IMR-90 (cell line): Measurements from ENCODE around the gene TNFAIP8L1. TPM values are rescaled to one million over a fixed set of nuclear protein-coding genes. Genes with fewer than 3 reads are reported as not detected.

ENCODE experiments used
- ATAC-seq: fragments of 200-7000 bp; cut with Tn5 transposase; 2 replicates; pipeline ENCODE4 v1.9.1; 2020; ENCODE audit warnings: low read depth, mild to moderate bottlenecking, moderate library complexity
- BruUV-seq: library from RNA; stranded (reverse); fragments of 400-500 nt; replicated peaks from 2 replicates; lab custom pipeline; 2021; lab: Mats Ljungman, UMichigan
- CTCF ChIA-PET: fragments of 300-600 bp; formaldehyde crosslinking; extraction: SDS; loops from one replicate; lab custom pipeline; 2021; ENCODE audit warnings: antibody characterized with exemption; lab: Yijun Ruan, JAX
- POLR2A ChIA-PET: fragments of 300-600 bp; sonication (Branson Sonifier 250); formaldehyde crosslinking; loops from one replicate; lab custom pipeline; 2022; ENCODE audit warnings: antibody characterized with exemption; ENCODE audit not compliant: unreplicated experiment; lab: Charles Lee
- DNase-seq: peaks from one replicate; pipeline ENCODE4 v3.0.0; 2013
- H2AFZ ChIP-seq: replicated peaks from 2 replicates; pipeline ENCODE3; 2013; ENCODE audit warnings: low read length, mild to moderate bottlenecking; ENCODE audit not compliant: poor library complexity
- H2AK5ac ChIP-seq: 2 replicates; pipeline ENCODE4 v1.6.1; 2013; ENCODE audit warnings: low read depth, low read length, inconsistent platforms
- H2AK9ac ChIP-seq: replicated peaks from 2 replicates; pipeline ENCODE3; 2013; ENCODE audit warnings: mild to moderate bottlenecking, low read depth, low read length, moderate library complexity; ENCODE audit not compliant: poor library complexity
- H2BK120ac ChIP-seq: 2 replicates; pipeline ENCODE4 v1.6.1; 2013; ENCODE audit warnings: low read depth, low read length, inconsistent platforms
- H2BK15ac ChIP-seq: 3 replicates; pipeline ENCODE4 v1.6.1; 2013; ENCODE audit warnings: low read depth, low read length, inconsistent platforms
- H2BK20ac ChIP-seq: 2 replicates; pipeline ENCODE4 v1.6.1; 2013; ENCODE audit warnings: low read depth, mild to moderate bottlenecking, inconsistent platforms, low read length, moderate library complexity
- H2BK5ac ChIP-seq: 2 replicates; pipeline ENCODE4 v1.6.1; 2013; ENCODE audit warnings: mild to moderate bottlenecking, low read depth, low read length, inconsistent platforms; ENCODE audit not compliant: poor library complexity, severe bottlenecking
- H3K14ac ChIP-seq: replicated peaks from 2 replicates; pipeline ENCODE4 v1.6.1; 2013; ENCODE audit warnings: low read depth, low read length, inconsistent platforms
- H3K18ac ChIP-seq: 2 replicates; pipeline ENCODE4 v1.6.1; 2013; ENCODE audit warnings: low read depth, low read length, control low read depth
- H3K23ac ChIP-seq: 2 replicates; pipeline ENCODE4 v1.6.1; 2013; ENCODE audit warnings: low read depth, low read length, inconsistent platforms
- H3K27ac ChIP-seq: 2 replicates; pipeline ENCODE4 v1.5.1; 2013; ENCODE audit warnings: mild to moderate bottlenecking, control low read depth, low read length; ENCODE audit not compliant: insufficient read depth
- H3K27me3 ChIP-seq: 2 replicates; pipeline ENCODE4 v1.6.1; 2013; ENCODE audit warnings: low read length; ENCODE audit not compliant: control insufficient read depth, insufficient read depth
- H3K36me3 ChIP-seq: 2 replicates; pipeline ENCODE4 v1.6.1; 2013; ENCODE audit warnings: low read length, mixed read lengths; ENCODE audit not compliant: control insufficient read depth, insufficient read depth
- H3K4ac ChIP-seq: 2 replicates; pipeline ENCODE4 v1.6.1; 2013; ENCODE audit warnings: low read depth, low read length, inconsistent platforms
- H3K4me1 ChIP-seq: 2 replicates; pipeline ENCODE4 v1.6.1; 2013; ENCODE audit warnings: low read length, mixed read lengths; ENCODE audit not compliant: control insufficient read depth, insufficient read depth
- H3K4me2 ChIP-seq: 2 replicates; pipeline ENCODE4 v1.6.1; 2013; ENCODE audit warnings: low read depth, mild to moderate bottlenecking, control low read depth, low read length, moderate library complexity
- H3K4me3 ChIP-seq: 2 replicates; pipeline ENCODE4 v1.5.1; 2013; ENCODE audit warnings: low read depth, mild to moderate bottlenecking, control low read depth, low read length, moderate library complexity; ENCODE audit not compliant: insufficient read depth
- H3K56ac ChIP-seq: 2 replicates; pipeline ENCODE4 v1.6.1; 2013; ENCODE audit warnings: low read length, inconsistent platforms; ENCODE audit not compliant: insufficient read depth; ENCODE audit errors: extremely low read depth
- H3K79me1 ChIP-seq, 2 experiments: 2 replicates each; pipeline ENCODE4 v1.6.1; 2013; ENCODE audit warnings: low read length in 2 of 2, inconsistent platforms in 1 of 2, low read depth in 1 of 2
- H3K9ac ChIP-seq: 2 replicates; pipeline ENCODE4 v1.6.1; 2013; ENCODE audit warnings: low read depth, low read length, control low read depth
- H3K9me1 ChIP-seq: 2 replicates; pipeline ENCODE4 v1.6.1; 2013; ENCODE audit warnings: low read length, inconsistent platforms; ENCODE audit not compliant: insufficient read depth
- H3K9me3 ChIP-seq: 2 replicates; pipeline ENCODE4 v1.6.1; 2013; ENCODE audit warnings: low read length; ENCODE audit not compliant: control insufficient read depth, insufficient read depth
- H4K20me1 ChIP-seq: 2 replicates; pipeline ENCODE4 v1.6.1; 2013; ENCODE audit warnings: low read length, inconsistent platforms; ENCODE audit not compliant: insufficient read depth
- H4K5ac ChIP-seq: 2 replicates; pipeline ENCODE4 v1.6.1; 2013; ENCODE audit warnings: mild to moderate bottlenecking, low read depth, low read length, control low read depth
- H4K8ac ChIP-seq, 2 experiments: 2 replicates each; pipeline ENCODE4 v1.6.1; 2013; ENCODE audit warnings: low read depth in 2 of 2, low read length in 2 of 2, control low read depth in 1 of 2, inconsistent platforms in 1 of 2
- H4K91ac ChIP-seq: 2 replicates; pipeline ENCODE4 v1.6.1; 2013; ENCODE audit warnings: low read depth, low read length, inconsistent platforms; ENCODE audit not compliant: insufficient read depth
- BHLHE40 ChIP-seq: fragments of 150-350 bp; IDR thresholded peaks from 2 replicates; pipeline ENCODE4 v1.6.1; 2016; ENCODE audit warnings: mild to moderate bottlenecking, low read depth, low read length
- CHD1 ChIP-seq: IDR thresholded peaks from 2 replicates; pipeline ENCODE4 v1.6.1; 2012; ENCODE audit warnings: low read depth, low read length, improper control_type of control experiment
- MAZ ChIP-seq: IDR thresholded peaks from 2 replicates; pipeline ENCODE4 v1.6.1; 2012; ENCODE audit warnings: low read depth, mild to moderate bottlenecking, low read length, improper control_type of control experiment, moderate library complexity, borderline replicate concordance
- POLR2A ChIP-seq: IDR thresholded peaks from 2 replicates; pipeline ENCODE4 v1.6.1; 2012; ENCODE audit warnings: mild to moderate bottlenecking, low read depth, low read length
- RCOR1 ChIP-seq: IDR thresholded peaks from 2 replicates; pipeline ENCODE4 v1.6.1; 2012; ENCODE audit warnings: mild to moderate bottlenecking, low read length, improper control_type of control experiment; ENCODE audit not compliant: insufficient replicate concordance
- SMC3 ChIP-seq: fragments of 150-350 bp; IDR thresholded peaks from 2 replicates; pipeline ENCODE4 v1.6.1; 2016; ENCODE audit warnings: low read depth, mild to moderate bottlenecking, antibody characterized with exemption, low read length, moderate library complexity
- WGBS, 2 experiments: methylation state at CpG; one replicate each; pipeline versions ENCODE4 v1.1.5 to v1.1.7; 2013; ENCODE audit warnings: missing lambda C conversion rate in 2 of 2; ENCODE audit not compliant: insufficient read length in 1 of 2; ENCODE audit errors: extremely low coverage in 2 of 2; 5-methylcytosine and 5-hydroxymethylcytosine counted together
- dilution Hi-C: fragments of 300-500 bp; cut with HindIII; formaldehyde crosslinking; loops from one replicate; pipeline ENCODE4 v1.14.3; 2018; ENCODE audit warnings: low sequenced_read_pairs; ENCODE audit not compliant: unreplicated experiment
- in situ Hi-C: fragments of 300-500 bp; cut with MboI; formaldehyde crosslinking; loops from 3 replicates; pipeline ENCODE4 v1.14.3; 2019; ENCODE audit warnings: low sequenced_read_pairs, inconsistent platforms, mixed read lengths
- intact Hi-C: fragments of 100-400 bp; cut with micrococcal nuclease; formaldehyde crosslinking; loops from 2 replicates; pipeline ENCODE4 v1.10.0; 2022
- polyA plus RNA-seq, 3 experiments: library from polyadenylated mRNA; depleted of rRNA; stranded (reverse); fragments of >200 nt; gene quantifications; 2 replicates each; pipeline ENCODE4 v1.2.3, GENCODE V29; 2012; ENCODE audit warnings: low replicate concordance in 1 of 3
- total RNA-seq: library from RNA; depleted of rRNA; stranded (reverse); fragments of >200 nt; gene quantifications from 2 replicates; pipeline ENCODE4 v1.2.3, GENCODE V29; 2012
- TF ChIP-seq, protein P1 (sequence below): conservative IDR thresholded peaks from 2 replicates; pipeline ENCODE4 v1.5.1; 2012; ENCODE audit warnings: mild to moderate bottlenecking, low read depth, low read length, improper control_type of control experiment
- TF ChIP-seq, protein P2 (sequence below): fragments of 150-350 bp; IDR thresholded peaks from 2 replicates; pipeline ENCODE4 v1.6.1; 2017; ENCODE audit warnings: mild to moderate bottlenecking, antibody characterized with exemption, low read length, low read depth

TNFAIP8L1 gene
- total and polyA plus RNA-seq, 2 of the 4 experiments (the other 2 are of a cell fraction), result 2.5 to 6.0 TPM

DNA sequence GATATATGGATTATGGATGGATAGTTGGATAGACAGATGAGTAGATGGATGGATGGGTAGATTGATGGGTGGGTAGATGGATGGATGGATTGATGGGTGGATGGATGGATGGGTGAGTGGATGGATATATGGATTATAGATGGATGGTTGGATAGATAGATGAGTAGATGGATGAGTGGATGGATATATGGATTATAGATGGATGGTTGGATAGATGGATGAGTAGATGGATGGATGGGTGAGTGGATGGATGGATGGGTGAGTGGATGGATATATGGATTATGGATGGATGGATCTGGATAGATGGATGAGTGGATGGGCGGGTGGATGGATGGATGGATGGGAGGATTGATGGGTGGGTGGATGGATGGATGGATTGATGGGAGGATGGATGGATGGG is 36.4 kb upstream of the TNFAIP8L1 start:
- Histone ChIP-seq H3K4me1 (peaks cover 3% of the 10 kb centered on the region; the same call in 1 of the 2 replicates), H3K9ac (no peak overlapping the region), H2AK5ac (no peak overlapping the region), H2BK20ac (no peak overlapping the region), H2AFZ (no peak overlapping the region), H4K5ac (no peak overlapping the region), H3K9me1 (no peaks in the 10 kb centered on the region), H4K91ac (no peak overlapping the region), H3K27me3 (peaks cover 43% of the 10 kb centered on the region), H3K4ac (no peak overlapping the region), H3K9me3 (no peaks in the 10 kb centered on the region), H3K4me3 (no peak overlapping the region), H3K18ac (no peak overlapping the region), H3K56ac (no peak overlapping the region), H2AK9ac (no peak overlapping the region), H2BK120ac (no peak overlapping the region), H2BK15ac (no peak overlapping the region), H3K14ac (no peak overlapping the region), H2BK5ac (no peak overlapping the region), H3K23ac (no peak overlapping the region), H4K8ac (no peak overlapping the region), H3K27ac (no peak overlapping the region), H3K36me3 (no peaks in the 10 kb centered on the region), H4K20me1 (no peaks in the 10 kb centered on the region), H3K4me2 (no peak overlapping the region), H3K79me1 (no peaks in the 10 kb centered on the region)
- WGBS, 2 experiments, result 100% methylated on average over 1 of the region's 1 CpG
- POLR2A ChIA-PET, result no interaction called here
- dilution Hi-C loops, result no loop called here
- CTCF ChIA-PET, result no interaction called here
- ATAC-seq (no peak), DNase-seq (no peak)
- no TSS peak for BruUV-seq
- intact Hi-C loops, result no loop called here
- in situ Hi-C loops, result no loop called here
- TF ChIP-seq CHD1, result no peak
- TF ChIP-seq SMC3, result no peak
- no peak for TF ChIP-seq POLR2A
- no peak for TF ChIP-seq MAZ
- TF ChIP-seq, protein P1, sequence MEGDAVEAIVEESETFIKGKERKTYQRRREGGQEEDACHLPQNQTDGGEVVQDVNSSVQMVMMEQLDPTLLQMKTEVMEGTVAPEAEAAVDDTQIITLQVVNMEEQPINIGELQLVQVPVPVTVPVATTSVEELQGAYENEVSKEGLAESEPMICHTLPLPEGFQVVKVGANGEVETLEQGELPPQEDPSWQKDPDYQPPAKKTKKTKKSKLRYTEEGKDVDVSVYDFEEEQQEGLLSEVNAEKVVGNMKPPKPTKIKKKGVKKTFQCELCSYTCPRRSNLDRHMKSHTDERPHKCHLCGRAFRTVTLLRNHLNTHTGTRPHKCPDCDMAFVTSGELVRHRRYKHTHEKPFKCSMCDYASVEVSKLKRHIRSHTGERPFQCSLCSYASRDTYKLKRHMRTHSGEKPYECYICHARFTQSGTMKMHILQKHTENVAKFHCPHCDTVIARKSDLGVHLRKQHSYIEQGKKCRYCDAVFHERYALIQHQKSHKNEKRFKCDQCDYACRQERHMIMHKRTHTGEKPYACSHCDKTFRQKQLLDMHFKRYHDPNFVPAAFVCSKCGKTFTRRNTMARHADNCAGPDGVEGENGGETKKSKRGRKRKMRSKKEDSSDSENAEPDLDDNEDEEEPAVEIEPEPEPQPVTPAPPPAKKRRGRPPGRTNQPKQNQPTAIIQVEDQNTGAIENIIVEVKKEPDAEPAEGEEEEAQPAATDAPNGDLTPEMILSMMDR, result no peak
- TF ChIP-seq, protein P2, sequence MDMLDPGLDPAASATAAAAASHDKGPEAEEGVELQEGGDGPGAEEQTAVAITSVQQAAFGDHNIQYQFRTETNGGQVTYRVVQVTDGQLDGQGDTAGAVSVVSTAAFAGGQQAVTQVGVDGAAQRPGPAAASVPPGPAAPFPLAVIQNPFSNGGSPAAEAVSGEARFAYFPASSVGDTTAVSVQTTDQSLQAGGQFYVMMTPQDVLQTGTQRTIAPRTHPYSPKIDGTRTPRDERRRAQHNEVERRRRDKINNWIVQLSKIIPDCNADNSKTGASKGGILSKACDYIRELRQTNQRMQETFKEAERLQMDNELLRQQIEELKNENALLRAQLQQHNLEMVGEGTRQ, result no peak
- TF ChIP-seq BHLHE40, result no peak
- no peak for TF ChIP-seq RCOR1
